GDM1 (cell line): Measurements from ENCODE around the gene LTB.

Source experiments
- DNase-seq: peaks from one replicate; lab custom pipeline; 2025; lab: John Stamatoyannopoulos, UW

Gene LTB

DNA sequence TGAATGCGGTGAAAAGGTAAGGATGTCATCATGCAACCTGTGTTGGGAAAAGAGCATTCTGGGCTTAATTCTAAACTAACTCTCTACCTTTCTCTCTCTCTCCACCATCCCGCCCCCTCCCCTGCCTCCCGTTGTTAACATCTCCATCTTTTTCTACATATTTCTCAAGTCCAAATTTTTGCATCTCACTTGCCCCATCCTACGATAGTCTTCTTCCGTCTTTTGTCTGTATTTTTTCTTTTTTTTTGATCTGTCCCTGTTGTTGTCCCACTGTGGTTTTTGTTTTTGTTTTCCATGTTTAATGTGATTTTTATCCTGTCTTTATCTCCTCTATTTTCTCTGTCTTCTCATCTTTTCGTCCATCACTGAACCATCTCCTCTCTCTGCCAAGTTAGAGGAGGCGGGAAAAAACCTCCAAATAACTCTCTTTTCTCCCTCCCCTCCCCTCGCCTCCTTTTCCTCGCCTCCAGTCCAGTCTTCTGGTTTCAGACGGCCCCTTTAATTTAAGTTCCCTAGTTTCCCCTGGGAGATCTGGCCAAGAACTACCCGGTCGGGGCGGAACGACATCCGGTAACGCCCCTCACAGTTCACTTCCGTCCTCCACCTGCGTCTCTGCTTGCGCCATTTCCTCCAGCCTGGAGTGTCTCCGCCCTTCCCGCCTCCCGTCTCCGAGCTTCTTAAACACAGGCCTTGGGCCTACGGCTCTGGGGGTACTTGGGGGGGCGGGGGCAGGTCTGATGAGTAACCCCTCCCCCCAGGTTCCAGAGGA, 35.1 kb downstream of the LTB start, which contains the start of gene NFKBIL1:
Gene NFKBIL1, plus strand, starts transcription at position 651 of the 769 bp plus-strand sequence. Its CDS starts 87 bp downstream, at position 738.
- DNase-seq, result peak; percentile 96

DNA sequence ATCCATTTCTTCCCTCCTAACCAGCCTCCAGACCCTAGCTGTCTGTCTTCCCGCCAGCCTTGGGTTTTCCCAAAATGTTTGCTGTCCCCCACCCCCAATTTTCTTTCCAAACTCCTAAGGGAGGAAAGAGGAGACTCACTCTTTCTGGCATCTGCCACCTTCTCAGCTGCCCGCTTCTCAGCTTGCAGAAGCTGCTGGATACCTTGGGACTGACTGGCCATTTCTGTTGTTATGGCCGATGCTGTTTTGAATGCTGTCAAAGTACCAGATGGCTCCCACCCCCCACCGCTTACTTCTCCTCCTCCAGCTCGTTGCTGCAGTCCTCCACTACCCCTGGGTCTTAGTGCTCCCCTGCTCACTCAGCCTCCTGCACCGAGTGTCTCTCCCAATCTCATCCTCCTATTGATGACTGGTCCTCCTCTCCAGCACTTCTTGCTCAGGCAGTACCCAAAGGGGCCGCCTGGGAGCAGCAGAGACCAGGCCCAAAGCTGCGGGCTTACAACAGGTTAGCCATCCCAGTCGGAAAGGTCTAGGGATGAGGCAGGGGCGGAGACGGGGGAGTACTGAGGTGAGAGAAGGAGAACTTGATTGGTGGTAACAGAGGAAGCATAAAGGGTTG, 35.8 kb downstream of the LTB start, which contains the start of gene ATP6V1G2:
Gene ATP6V1G2, minus strand, starts transcription at position 270 of the 619 bp plus-strand sequence. Its CDS starts 49 bp downstream, at position 221.
- peak; percentile 85 for DNase-seq

DNA sequence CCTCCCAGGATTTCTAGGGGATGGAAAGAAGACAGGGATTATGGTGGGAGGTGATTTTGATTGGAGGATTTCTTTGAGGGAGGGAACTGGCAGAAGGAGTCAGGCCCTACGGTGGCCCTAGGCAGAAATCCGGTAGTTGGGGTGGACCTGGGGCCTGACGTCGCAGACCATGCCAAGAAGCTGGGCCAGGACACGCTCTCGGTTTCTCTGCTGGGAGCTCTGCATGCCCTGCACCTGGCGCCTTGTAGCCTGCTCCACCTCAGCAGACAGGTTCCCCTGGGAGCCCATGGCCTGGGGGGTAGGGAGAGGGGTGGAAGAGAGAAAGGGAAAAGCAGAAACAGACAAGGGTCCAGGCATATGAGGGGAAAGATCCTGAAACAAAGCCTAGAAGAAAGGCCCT, 36.9 kb downstream of the LTB start:
- DNase-seq, result no peak

DNA sequence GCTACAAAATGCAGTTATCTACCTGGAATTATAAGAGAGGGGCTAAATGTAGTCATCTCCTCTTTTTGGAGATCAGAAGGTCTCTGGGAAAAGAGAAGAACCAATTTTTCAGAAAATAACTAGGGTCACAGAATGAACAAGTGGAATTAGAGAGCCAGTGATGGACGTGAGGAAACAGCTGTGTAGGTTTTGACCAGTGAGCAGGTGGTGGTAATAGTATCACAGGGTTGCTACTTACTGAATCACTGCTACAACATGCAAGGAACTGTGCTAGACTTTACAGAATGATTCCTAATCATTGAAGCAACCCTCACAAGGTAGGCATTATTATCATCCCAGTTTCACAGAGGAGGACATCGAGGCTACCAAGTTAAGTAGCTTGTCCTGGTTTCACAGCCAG, 37.5 kb downstream of the LTB start:
- no peak for DNase-seq

DNA sequence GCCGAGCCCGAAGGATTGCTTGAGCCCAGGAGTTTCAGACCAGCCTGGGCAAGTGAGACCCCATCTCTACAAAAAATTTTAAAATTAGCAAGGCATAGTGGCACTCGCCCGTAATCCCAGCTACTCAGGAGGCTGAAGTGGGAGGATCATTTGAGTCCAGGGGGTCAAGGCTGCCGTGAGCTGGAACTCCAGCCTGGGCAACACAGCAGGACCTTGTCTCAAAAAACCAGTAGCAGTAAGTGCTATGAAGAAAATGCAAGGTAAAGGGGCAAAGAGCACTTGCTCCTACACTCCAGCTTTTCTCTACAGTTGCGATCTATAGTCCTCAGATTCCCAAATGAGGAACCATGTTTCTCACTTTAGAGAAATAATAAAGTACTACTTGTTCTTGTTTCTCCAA, 38.6 kb downstream of the LTB start:
- no peak for DNase-seq

DNA sequence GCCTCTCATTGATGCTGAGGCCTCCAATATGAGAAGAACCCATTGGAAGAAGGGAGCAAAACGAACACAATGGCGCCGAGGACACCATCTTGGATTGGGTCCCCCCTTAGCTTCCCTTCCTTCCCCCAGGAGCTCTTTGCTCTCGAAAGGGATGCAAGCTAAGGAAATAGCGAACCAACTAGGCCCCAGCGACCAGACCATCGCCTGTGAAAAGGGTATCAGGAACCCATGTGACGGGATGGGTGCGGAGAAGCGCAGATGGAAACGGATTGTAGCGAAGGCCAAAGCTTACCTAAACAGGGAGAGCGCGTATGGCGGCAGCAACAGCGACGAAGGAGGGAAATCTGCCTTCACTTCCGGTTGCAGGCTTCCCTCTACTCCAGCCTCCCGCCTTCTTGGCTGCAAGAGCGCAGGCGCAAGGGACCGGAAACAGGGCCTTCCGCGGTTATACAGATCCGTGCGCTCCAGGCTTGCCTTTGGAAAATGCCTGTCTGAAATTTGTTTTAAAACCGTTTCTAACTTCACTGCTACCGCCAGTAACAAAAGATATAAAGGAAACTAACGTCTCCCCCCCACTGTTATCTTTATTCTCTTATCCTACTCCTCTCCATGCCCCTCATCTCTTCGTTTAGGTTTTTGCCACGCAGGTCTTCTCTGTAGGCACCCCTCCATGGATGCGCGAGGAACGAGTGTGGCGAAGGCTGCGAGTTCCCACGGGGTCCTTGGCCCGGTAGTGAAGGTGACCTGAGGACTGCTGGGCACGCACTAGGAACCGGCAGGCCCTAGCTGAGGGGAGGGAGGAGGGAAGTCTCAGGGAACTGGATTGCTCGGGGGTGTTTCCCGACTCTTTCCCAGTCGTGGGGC, 40.3 kb downstream of the LTB start, which contains the start of gene DDX39B:
Gene DDX39B, minus strand, starts transcription at position 346 of the 864 bp plus-strand sequence. CDS start 1,471 bp downstream, outside the sequence.
- DNase-seq, result peak; percentile 95

DNA sequence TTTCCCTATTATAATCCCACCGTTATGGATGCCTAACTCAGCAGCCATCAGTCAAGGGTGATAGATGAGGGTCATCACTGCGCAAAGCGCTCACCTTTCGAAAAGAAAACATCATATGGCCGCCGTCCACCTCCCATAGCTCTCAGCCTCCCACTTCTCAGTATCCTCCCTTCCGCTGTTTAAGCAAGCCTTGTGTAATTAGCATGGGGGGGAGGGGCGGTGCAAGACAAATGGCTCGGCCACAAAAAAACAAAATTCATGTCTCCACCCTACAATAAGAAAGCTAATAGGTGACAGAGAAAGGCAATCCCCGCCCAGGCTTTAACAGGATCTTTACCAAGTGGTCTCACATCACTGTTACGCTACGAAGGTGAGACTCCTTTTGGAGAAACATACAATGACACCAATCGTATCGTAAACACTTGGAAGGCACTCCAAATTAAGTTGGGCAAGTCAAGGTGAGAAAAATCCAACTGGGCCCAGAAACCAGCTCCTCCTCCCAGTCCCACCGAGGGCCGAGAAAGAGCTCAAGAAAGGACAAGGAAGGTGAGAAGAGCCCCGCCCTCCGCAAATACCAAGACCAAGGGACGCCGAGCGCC, 41.1 kb downstream of the LTB start:
- no peak for DNase-seq

DNA sequence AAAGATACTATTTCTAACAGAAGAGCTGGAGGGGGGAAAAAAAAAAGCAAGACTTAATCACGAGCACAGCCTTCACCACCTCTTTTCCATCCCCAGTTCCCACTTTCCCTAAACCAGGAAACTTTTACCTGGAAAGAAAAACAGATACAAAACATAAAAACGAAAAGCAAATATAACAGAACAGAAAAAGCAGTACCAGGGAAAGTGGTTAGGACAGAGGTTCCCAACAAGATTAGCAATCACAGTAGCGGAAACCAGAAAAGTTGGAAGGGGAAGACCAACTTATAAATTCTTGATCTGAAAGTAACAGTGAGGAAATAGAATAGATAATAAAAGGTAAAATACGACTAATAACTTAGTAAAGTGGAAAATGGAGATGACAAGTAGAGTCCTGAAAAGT, 41.6 kb downstream of the LTB start:
- DNase-seq, result no peak

DNA sequence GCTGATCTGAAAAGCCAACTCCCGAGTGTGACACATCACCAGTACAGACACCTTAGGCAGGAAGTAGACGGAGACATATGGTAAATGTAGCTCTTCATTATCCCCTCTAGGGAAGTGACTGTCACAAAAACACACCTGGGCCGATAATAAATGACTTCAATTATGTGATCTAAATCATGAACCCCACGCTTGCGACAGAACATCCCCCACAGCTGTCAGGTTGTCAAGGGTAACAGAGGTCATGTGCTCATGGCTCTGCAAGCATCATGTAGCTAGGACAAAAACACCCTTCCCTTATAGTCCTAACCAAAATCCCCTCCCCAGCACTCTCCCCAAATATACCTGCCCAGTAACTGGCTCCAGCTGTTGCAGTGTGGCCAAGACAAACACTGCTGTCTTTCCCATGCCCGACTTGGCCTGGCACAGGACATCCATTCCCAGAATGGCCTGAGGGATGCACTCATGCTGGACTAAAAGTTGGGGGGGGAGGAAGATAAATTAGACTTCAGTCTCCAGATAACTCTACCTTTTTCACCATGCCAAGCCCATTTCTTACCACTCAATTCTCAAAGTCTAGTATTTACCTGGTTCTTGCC, 43.3 kb downstream of the LTB start:
- no peak for DNase-seq

DNA sequence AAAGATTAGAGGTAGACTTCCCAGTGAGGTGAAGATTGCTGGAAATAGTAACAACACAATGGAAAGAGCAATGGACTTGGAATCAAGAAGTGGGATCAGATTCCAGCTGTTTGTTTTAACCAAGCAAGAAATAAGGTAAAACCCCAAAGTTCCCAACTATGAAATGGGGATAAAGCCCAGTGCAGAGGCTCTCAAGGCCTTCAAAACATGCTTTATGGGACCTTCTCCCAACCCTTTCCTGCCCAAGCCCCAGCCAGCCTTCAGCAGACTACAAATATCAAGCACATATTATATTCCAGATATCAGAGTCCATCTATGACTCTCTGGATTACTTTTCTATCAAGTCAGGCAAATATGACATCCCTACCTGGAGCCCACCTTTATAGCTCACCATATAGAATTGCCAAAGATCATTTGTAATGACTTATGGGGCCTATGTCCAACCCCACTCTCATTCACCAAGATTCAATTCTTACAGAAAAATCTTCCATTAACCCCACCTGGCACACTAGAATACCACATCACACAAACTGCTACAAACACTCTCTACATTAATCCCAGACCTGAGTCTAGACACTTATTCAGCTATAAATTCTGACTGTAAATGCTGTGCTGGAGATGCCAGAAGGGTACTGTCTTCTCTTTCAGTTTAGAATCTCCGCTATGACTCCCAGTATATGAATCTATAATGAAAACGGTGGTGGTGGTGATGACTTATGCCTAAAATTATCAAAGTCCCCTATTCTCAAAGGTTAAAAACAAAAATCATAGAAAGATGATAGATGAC, 46.5 kb downstream of the LTB start:
- no peak for DNase-seq

DNA sequence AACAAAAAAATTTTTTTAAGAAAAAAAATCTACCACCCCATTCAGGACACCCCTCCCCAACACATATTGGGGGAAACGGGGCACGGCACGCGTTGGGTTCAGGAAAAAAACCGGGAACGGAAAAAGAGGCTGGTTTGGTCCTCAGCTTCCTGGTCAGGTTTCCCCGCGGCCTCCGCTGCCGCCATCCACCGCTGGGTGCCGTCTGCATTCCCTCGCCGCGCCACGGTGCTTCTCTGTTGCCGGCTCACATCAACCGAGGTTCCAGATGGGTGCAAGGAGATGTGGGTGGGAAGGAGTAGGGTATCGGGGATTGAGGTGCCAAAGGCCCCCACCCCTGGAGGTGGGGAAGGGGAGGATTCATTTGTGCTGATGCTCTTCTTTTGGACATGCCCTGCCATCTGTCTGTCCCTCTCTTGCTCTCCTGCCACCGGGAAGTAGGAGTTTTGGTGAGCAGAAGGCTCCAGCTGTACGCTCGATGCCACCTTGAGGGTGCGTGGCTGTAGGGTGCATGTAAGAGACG, 47.6 kb downstream of the LTB start:
- no peak for DNase-seq

DNA sequence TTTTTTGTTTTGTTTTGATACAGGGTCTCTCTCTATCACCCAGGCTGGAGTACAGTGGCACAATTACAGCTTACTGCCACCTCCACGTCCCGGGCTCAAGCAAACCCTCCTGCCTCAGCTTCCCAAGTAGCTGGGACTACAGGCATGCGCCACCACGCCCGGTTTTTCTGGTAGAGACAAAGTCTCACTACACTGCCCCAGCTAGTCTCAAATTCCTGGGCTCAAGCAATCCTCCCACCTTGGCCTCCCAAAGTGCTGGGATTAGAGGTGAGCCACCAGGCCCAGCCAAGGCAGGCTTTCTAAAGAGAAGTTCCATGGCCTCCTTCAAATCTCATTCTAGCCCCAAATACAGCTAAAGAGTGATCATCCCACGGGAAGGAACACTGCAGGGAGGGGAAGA, 48.2 kb downstream of the LTB start:
- DNase-seq, result no peak

DNA sequence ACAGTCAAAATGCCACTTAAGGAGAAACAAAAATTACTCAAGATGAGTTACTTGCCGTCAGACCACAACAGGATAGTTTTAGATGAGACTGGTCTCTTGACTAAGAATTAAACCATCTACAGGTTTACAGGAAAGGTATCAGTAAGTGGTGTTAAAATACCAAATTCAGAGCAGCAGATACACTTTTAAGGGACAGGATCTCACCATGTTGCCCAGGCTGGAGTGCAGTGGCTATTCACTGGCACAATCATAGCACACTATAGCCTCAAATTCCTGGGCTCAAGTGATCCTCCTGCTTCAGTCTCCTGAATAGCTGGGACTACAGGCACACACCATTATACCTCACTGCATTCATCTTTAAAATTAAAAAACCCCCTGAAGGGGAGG, 48.8 kb downstream of the LTB start:
- DNase-seq, result no peak

DNA sequence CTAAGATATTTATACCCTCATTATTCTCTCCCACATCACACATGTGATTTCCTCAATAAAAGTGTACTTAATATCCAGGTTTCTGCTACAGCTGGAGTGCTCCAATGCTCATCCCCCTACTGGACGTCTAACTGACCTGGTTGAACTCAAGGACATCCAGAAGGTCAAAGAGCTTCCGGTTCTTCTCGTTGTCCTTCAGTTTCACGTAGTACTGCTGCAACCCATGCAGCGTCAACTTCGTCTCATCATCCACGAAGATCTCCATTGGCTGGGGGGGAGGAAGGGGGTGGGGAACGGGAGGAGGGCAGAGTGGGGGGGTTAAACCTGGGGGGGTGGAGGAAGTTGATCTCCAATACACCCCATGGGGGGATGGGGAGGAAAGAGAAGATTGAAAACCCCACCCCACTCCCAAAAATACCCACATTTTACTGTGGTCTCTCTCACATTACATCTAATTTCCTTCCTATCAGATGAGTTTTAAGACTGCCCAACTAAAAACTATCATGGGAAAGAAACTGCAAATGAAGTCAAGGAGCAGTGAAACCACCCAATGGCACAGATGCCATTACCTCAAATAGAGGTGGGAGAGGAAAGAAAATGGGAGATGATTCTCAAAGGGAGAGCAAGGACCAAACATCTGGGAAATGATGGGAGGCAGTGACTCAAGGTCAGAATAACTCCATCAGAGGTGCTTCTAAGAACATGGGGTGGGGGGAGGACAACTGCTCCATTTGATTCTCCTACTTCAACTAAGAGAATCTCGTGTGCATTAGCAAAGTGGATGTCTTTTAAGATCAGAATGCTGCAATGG, 49.4 kb downstream of the LTB start:
- DNase-seq, result no peak

DNA sequence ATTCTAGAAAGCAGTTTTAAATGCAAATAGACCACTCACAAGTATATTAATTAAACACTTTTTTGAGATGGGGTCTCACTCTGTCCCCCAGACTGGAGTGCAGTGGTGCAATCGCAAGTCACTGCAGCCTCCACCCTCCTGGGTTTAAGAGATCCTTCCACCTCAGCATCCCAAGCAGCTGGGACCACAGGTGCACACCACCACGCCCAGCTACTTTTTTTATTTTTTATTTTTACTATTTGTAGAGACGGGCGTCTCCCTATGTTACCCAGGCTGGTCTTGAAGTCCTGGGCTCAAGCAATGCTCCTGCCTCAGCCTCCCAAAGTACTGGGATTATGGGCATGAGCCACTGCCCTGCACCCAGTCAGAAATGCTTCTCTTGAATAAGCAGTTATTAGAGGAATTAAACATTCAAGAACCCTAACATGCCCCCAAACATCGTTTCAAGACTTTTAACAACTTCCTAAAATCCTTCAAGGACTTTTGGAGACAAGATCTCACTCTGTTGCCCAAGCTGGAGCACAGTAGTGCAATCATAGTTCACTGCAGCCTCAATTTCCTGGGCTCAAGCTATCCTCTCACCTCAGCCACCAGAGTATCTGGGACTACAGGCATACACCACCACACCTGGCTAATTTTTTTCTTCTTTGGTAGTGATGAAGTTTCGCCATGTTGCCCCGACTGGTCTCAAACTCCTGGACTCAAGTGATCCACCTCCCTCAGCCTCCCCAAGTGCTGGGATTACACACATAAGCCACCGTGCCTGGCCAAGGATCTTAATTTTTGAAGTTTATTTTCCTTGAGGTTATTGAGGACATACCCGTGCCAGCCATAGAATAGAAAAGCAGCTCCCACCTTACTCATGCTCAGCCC, 50.2 kb downstream of the LTB start:
- no peak for DNase-seq

DNA sequence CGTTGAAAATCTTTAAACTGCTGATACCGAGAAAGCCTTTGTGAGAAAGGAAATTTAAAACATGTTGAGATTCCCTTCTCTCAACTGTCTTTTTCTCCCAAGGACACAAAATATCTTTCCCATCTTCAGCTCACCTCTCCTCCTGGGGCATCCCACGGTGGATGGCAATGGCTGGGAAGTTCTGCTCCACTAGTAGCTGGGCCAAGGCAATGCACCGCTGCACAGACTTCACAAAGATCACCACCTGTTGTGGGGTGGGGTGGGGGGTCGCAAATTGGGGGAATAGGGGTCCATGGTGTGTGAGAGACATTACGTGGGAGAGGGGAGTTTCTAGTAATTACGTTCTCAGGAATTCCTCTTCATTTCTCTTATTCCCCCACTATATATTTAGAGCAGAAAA, 51.1 kb downstream of the LTB start:
- DNase-seq, result no peak

DNA sequence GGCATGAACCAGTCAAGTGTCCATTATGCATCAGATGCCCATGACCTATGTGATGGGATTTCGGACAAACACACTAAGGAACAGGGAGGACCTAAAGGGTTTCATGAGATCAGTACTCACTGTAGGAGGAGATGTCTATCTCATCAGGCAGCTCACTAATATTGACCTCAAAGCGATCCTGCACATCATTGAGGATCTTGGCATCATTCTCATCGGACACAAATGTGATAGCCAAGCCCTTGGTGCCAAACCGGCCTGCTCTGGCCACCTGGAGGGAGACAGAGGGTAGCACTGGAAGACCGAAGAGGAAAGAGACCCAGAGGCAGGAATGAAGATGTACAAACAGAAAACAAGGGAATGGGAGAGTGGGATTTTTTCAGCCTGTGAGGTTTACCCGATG, 51.6 kb downstream of the LTB start:
- no peak for DNase-seq
